Coronary artery (tissue), 2 donors: Measurements from ENCODE around the gene DNAJC11.

Experiments
- DNase-seq: peaks from one replicate; pipeline ENCODE4 v3.0.0-alpha.2; 2017; ENCODE audit warnings: low spot score
- H3K27ac ChIP-seq, 2 donors: fragments of 200-600 bp; sonication (generic); one replicate each; pipeline ENCODE4 v1.5.1; 2016 to 2019
- H3K4me3 ChIP-seq: fragments of 200-600 bp; sonication (generic); 2 replicates; pipeline ENCODE4 v1.5.1; 2016; ENCODE audit warnings: mild to moderate bottlenecking, moderate library complexity
- TF ChIP-seq, protein P1 (sequence below): fragments of 200-600 bp; sonication (generic); IDR thresholded peaks from one replicate; pipeline ENCODE4 v1.5.1; 2019; ENCODE audit warnings: antibody characterized with exemption

Gene DNAJC11

GRCh38 chr1:6738987-6739676 lies 37.5 kb upstream of the DNAJC11 start:
- no peak for DNase-seq
- Histone ChIP-seq H3K4me3 (no peak overlapping the region), H3K27ac (no peak overlapping the region)
- TF ChIP-seq, protein P1, sequence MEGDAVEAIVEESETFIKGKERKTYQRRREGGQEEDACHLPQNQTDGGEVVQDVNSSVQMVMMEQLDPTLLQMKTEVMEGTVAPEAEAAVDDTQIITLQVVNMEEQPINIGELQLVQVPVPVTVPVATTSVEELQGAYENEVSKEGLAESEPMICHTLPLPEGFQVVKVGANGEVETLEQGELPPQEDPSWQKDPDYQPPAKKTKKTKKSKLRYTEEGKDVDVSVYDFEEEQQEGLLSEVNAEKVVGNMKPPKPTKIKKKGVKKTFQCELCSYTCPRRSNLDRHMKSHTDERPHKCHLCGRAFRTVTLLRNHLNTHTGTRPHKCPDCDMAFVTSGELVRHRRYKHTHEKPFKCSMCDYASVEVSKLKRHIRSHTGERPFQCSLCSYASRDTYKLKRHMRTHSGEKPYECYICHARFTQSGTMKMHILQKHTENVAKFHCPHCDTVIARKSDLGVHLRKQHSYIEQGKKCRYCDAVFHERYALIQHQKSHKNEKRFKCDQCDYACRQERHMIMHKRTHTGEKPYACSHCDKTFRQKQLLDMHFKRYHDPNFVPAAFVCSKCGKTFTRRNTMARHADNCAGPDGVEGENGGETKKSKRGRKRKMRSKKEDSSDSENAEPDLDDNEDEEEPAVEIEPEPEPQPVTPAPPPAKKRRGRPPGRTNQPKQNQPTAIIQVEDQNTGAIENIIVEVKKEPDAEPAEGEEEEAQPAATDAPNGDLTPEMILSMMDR = no peak

- TF ChIP-seq, protein P1 = no peak
Measured at GRCh38 chr1:6732942-6733341, 31.3 kb upstream of the DNAJC11 start.

DNA sequence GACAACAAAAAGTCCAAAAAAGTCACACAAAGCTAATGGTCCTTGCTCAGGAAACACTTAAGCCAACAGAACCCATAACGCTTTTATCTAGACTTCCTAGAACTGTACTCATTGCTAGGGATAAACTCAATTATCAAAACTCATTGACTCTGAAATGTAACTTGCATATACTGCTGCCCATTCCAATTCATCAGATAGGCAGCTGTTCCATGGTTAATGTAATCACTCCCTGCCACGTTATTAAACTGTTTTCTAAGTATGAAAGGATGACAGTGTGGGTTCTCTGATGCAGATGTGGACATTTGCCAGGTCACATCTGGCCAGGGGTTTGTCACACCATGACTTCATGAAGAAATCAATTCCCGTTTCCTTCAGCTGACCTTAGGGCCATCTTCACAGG lies 30.3 kb upstream of the DNAJC11 start:
- TF ChIP-seq, protein P1 = no peak
- DNase-seq = no peak
- Histone ChIP-seq H3K4me3 (no peak overlapping the region), H3K27ac (no peak overlapping the region)

More at GRCh38 chr1:6732942-6733341, 31.3 kb upstream of the DNAJC11 start:
- Histone ChIP-seq H3K4me3 (no peak overlapping the region), H3K27ac (no peak overlapping the region)
- no peak for DNase-seq

DNA sequence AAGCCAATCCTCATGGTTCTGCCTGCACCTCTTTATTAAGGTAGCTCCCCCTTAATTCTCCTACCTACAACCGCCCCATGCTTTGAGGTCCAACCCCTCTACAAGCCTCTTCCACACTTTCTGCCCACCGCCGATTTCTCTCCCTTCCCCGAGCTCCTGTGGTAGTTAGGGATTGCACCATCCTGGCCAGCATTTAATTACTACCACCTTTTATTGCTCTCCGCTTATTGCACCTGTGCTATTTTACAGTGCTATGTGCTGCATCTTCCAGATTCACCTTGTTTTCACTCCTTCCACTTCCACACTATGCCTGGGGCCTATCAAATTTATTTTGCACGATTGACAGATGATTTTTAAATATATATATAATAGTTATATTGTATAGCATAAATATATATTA lies 29.3 kb upstream of the DNAJC11 start:
- no peak overlapping the region for H3K27ac ChIP-seq
- TF ChIP-seq, protein P1 = no peak
- H3K4me3 ChIP-seq = no peak overlapping the region

GRCh38 chr1:6730473-6730872 lies 28.9 kb upstream of the DNAJC11 start:
- TF ChIP-seq, protein P1 = no peak
- Histone ChIP-seq H3K4me3 (no peak overlapping the region), H3K27ac (no peak overlapping the region)
- no peak for DNase-seq

More for the DNA sequence above, 29.3 kb upstream of the DNAJC11 start:
- DNase-seq = no peak

DNA sequence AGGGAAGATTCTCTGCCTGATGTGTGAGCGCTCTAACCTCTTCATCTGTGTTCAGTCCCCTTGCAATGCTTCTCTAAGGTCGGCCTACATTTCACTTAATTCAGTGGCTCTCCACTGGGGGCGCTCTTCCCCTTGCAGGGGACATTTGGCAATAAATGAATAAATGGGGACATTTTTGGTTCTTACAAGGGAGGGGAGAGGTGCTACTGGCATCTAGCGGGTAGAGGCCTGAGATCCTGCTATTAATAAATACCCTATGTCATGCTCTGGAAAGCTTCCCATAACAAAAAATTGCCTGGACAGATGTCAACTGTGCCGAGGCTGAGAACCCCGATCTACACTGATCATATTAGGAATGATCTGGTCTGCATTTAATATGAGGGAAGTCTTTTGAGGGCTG lies 25.9 kb upstream of the DNAJC11 start:
- DNase-seq = no peak
- Histone ChIP-seq H3K4me3 (no peak overlapping the region), H3K27ac (no peak overlapping the region)
- TF ChIP-seq, protein P1 = peak; percentile 80

DNA sequence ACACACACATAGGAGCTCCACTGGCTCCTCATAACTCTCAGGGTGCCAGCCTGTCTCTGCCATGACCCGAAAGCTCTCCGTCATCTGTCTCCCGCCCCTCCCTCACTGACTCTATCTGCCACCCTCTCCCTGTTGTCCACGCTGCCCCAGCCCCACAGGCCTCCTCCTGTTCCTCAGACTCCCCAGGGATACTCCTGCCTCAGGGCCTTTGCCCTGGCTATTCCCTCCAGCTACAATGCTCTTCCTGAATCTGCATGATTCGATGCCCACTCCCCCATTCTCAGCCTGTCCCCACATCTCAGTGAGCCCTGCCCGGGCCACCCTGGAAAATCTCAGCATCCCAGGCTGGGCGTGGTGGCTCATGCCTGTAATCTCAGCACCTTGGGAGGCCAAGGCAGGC lies 24.6 kb upstream of the DNAJC11 start:
- Histone ChIP-seq H3K4me3 (no peak overlapping the region), H3K27ac (no peak overlapping the region)
- TF ChIP-seq, protein P1 = no peak
- DNase-seq = no peak
